Tibial nerve (tissue), 4 donors: ENCODE measurements around the gene ZSCAN30.

Experiments used
- EP300 ChIP-seq, 2 donors: sonication (generic); formaldehyde crosslinking; IDR thresholded peaks; one replicate each; pipeline ENCODE4 v1.6.1; 2017; ENCODE audit warnings: antibody characterized with exemption in 2 of 2, mild to moderate bottlenecking in 1 of 2
- POLR2A ChIP-seq, 2 donors: fragments of 450-650 bp; IDR thresholded peaks; one replicate each; pipeline ENCODE4 v1.6.1; 2017; ENCODE audit warnings: antibody characterized with exemption in 2 of 2, mild to moderate bottlenecking in 2 of 2, moderate library complexity in 2 of 2
- TF ChIP-seq, protein P1 (sequence below), 5 experiments: fragments of 200-600 bp in 3 of 5; fragments of 450-650 bp in 2 of 5; sonication (generic) in 3 of 5; IDR thresholded peaks; one replicate each; pipeline ENCODE4 v1.5.1; 2016 to 2019; ENCODE audit warnings: antibody characterized with exemption in 5 of 5, mild to moderate bottlenecking in 3 of 5, moderate library complexity in 2 of 5

GRCh38 chr18:35268821-35269220, 21.2 kb downstream of the ZSCAN30 start:
- TF ChIP-seq, protein P1, sequence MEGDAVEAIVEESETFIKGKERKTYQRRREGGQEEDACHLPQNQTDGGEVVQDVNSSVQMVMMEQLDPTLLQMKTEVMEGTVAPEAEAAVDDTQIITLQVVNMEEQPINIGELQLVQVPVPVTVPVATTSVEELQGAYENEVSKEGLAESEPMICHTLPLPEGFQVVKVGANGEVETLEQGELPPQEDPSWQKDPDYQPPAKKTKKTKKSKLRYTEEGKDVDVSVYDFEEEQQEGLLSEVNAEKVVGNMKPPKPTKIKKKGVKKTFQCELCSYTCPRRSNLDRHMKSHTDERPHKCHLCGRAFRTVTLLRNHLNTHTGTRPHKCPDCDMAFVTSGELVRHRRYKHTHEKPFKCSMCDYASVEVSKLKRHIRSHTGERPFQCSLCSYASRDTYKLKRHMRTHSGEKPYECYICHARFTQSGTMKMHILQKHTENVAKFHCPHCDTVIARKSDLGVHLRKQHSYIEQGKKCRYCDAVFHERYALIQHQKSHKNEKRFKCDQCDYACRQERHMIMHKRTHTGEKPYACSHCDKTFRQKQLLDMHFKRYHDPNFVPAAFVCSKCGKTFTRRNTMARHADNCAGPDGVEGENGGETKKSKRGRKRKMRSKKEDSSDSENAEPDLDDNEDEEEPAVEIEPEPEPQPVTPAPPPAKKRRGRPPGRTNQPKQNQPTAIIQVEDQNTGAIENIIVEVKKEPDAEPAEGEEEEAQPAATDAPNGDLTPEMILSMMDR (IDR thresholded peaks at IDR 0.05): no peak
- TF ChIP-seq EP300 (IDR thresholded peaks at IDR 0.05): no peak
- no peak for TF ChIP-seq POLR2A (IDR thresholded peaks at IDR 0.05)
